Spleen (tissue), 7 donors: ENCODE data around the gene ABHD12.

Experiments
- CTCF ChIP-seq, 11 experiments: fragments of 200-600 bp in 7 of 11; fragments of 450-650 bp in 4 of 11; sonication (generic) in 4 of 11; IDR thresholded peaks in 8 of 11; conservative IDR thresholded peaks in 3 of 11; 1 replicate in 7 of 11; 2 replicates in 4 of 11; pipeline versions ENCODE4 v1.4.0 to v1.8.0; 2016 to 2021; ENCODE audit warnings: antibody characterized with exemption in 11 of 11, inconsistent platforms in 4 of 11, mild to moderate bottlenecking in 1 of 11
- POLR2A ChIP-seq, 3 donors: fragments of 450-650 bp; IDR thresholded peaks; one replicate each; pipeline ENCODE4 v1.5.1; 2017; ENCODE audit warnings: antibody characterized with exemption in 3 of 3, mild to moderate bottlenecking in 1 of 3
- POLR2AphosphoS5 ChIP-seq, 3 donors: sonication (generic); formaldehyde crosslinking; IDR thresholded peaks; one replicate each; pipeline ENCODE4 v1.5.1; 2017; ENCODE audit warnings: antibody characterized with exemption in 3 of 3
- donor health status: DM: no; HTN: no; CAD: no; lungs with moderate emphysema.
- donor health status: DM: no; HTN: no; CAD: no.
- donor health status: DM: no; HTN: no; CAD: no.

GRCh38 chr20:25352746-25353145 is 37.9 kb downstream of the ABHD12 start:
- no peak for TF ChIP-seq CTCF (IDR thresholded peaks at IDR 0.05 in 8 of 11, conservative IDR thresholded peaks at IDR 0.05 in 3 of 11)
- TF ChIP-seq POLR2A (IDR thresholded peaks at IDR 0.05), result no peak
- TF ChIP-seq POLR2AphosphoS5 (IDR thresholded peaks at IDR 0.05), result no peak
